Upper lobe of left lung (tissue), 6 donors: ENCODE measurements around the gene RPL12. TPM values are rescaled to one million over a fixed set of nuclear protein-coding genes. Genes with fewer than 3 reads are reported as not detected.

Experiments used
- ATAC-seq, 2 donors: fragments of 200-7000 bp; cut with Tn5 transposase; one replicate each; pipeline ENCODE4 v1.9.1; 2022; ENCODE audit warnings: mild to moderate bottlenecking in 2 of 2, moderate library complexity in 2 of 2; ENCODE audit not compliant: low FRiP score in 2 of 2
- DNase-seq, 2 donors: peaks; one replicate each; pipeline ENCODE4 v3.0.0-alpha.2; 2019 to 2020
- H3K27ac ChIP-seq, 4 donors: fragments of 200-600 bp; sonication (generic); one replicate each; pipeline ENCODE4 v1.5.1; 2016 to 2019
- H3K27me3 ChIP-seq, 4 donors: fragments of 200-600 bp; sonication (generic); one replicate each; pipeline ENCODE4 v1.5.1; 2017 to 2019
- H3K36me3 ChIP-seq, 4 donors: fragments of 200-600 bp; sonication (generic); one replicate each; pipeline ENCODE4 v1.5.1; 2016 to 2019
- H3K4me1 ChIP-seq, 4 donors: fragments of 200-600 bp; sonication (generic); one replicate each; pipeline ENCODE4 v1.5.1; 2018 to 2019
- H3K4me3 ChIP-seq, 4 donors: fragments of 200-600 bp; sonication (generic); one replicate each; pipeline ENCODE4 v1.5.1; 2017 to 2019; ENCODE audit warnings: mild to moderate bottlenecking in 2 of 4, moderate library complexity in 1 of 4
- H3K9me3 ChIP-seq, 4 donors: fragments of 200-600 bp; sonication (generic); one replicate each; pipeline ENCODE4 v1.5.1; 2018 to 2019
- CTCF ChIP-seq, 6 experiments: fragments of 450-650 bp in 4 of 6; fragments of 200-600 bp in 2 of 6; sonication (generic) in 2 of 6; IDR thresholded peaks; one replicate each; pipeline ENCODE4 v1.5.1; 2016 to 2019; ENCODE audit warnings: antibody characterized with exemption in 6 of 6
- EP300 ChIP-seq, 4 donors: sonication (generic); formaldehyde crosslinking; IDR thresholded peaks; one replicate each; pipeline ENCODE4 v1.5.1; 2017; ENCODE audit warnings: antibody characterized with exemption in 4 of 4, control low read depth in 2 of 4
- POLR2A ChIP-seq, 4 donors: fragments of 450-650 bp; IDR thresholded peaks; one replicate each; pipeline ENCODE4 v1.5.1; 2016 to 2017; ENCODE audit warnings: antibody characterized with exemption in 4 of 4, mild to moderate bottlenecking in 2 of 4
- POLR2AphosphoS5 ChIP-seq, 2 donors: sonication (generic); formaldehyde crosslinking; IDR thresholded peaks; one replicate each; pipeline ENCODE4 v1.5.1; 2017; ENCODE audit warnings: antibody characterized with exemption in 2 of 2
- WGBS, 2 donors: methylation state at CpG; one replicate each; pipeline ENCODE4 v1.1.5; 2017 to 2018; 5-methylcytosine and 5-hydroxymethylcytosine counted together
- total RNA-seq, 6 donors: library from RNA; depleted of rRNA in 4 of 6; stranded (reverse); fragments of >200 nt in 4 of 6; gene quantifications; one replicate each; pipeline versions ENCODE4 v1.1.0 to v1.2.1, GENCODE V29; 2016 to 2021
- donor health status: DM: no; HTN: no; CAD: no; lungs with moderate emphysema.
- donor health status: DM: no; HTN: yes; CAD: no; lungs with severe emphysema.

Gene RPL12
- total RNA-seq, 6 donors from 2014 or later = 841 to 1,291 (median 1,060) TPM

GRCh38 chr9:127438394-127438793 lies 12.8 kb downstream of the RPL12 start:
- TF ChIP-seq CTCF (IDR thresholded peaks at IDR 0.05) = no peak
- WGBS, 2 donors = 92 to 93% methylated on average over 9 of the region's 9 CpGs
- no peak overlapping the region for H3K27ac ChIP-seq
- H3K9me3 ChIP-seq = no peaks in the 10 kb centered on the region
- DNase-seq (no peak), ATAC-seq (no peak)
- peaks cover 42 to 100% (median 85%) of the 10 kb centered on the region in 4 donors for H3K36me3 ChIP-seq
- no peak overlapping the region for H3K4me3 ChIP-seq
- H3K27me3 ChIP-seq = no peaks in the 10 kb centered on the region
- no peaks in the 10 kb centered on the region for H3K4me1 ChIP-seq

- H3K36me3 ChIP-seq = peaks cover 39 to 99% (median 86%) of the 10 kb centered on the region in 4 donors
- TF ChIP-seq EP300 (IDR thresholded peaks at IDR 0.05) = no peak
- no peak for TF ChIP-seq POLR2A (IDR thresholded peaks at IDR 0.05)
- TF ChIP-seq CTCF (IDR thresholded peaks at IDR 0.05) = no peak
- TF ChIP-seq POLR2AphosphoS5 (IDR thresholded peaks at IDR 0.05) = no peak
- WGBS, 2 donors = 82 to 91% methylated on average over 12 of the region's 12 CpGs
- H3K27ac ChIP-seq = no peak overlapping the region
- H3K27me3 ChIP-seq = no peaks in the 10 kb centered on the region
- no peak overlapping the region for H3K4me3 ChIP-seq
- ATAC-seq (no peak), DNase-seq (no peak)
- no peaks in the 10 kb centered on the region for H3K4me1 ChIP-seq
- H3K9me3 ChIP-seq = no peaks in the 10 kb centered on the region
These were observed 13.5 kb downstream of the RPL12 start for GRCh38 chr9:127437497-127438264.

- Histone ChIP-seq H3K27me3 (no peaks in the 10 kb centered on the region), H3K4me1 (peaks cover 4 to 16% (median 6%) of the 10 kb centered on the region in 4 donors), H3K4me3 (no peak overlapping the region), H3K9me3 (no peaks in the 10 kb centered on the region), H3K27ac (no peak overlapping the region), H3K36me3 (peaks cover 7 to 63% (median 46%) of the 10 kb centered on the region in 4 donors)
- DNase-seq (no peak), ATAC-seq (no peak)
- 94 to 96% methylated on average over 8 of the region's 8 CpGs for WGBS, 2 donors
- TF ChIP-seq POLR2A (IDR thresholded peaks at IDR 0.05) = no peak
- no peak for TF ChIP-seq CTCF (IDR thresholded peaks at IDR 0.05)
- TF ChIP-seq EP300 (IDR thresholded peaks at IDR 0.05) = no peak
- no peak for TF ChIP-seq POLR2AphosphoS5 (IDR thresholded peaks at IDR 0.05)
These were observed 20.8 kb downstream of the RPL12 start for GRCh38 chr9:127430415-127430814.

- peaks cover 14 to 27% (median 14%) of the 10 kb centered on the region in 4 donors for H3K4me1 ChIP-seq
- no peaks in the 10 kb centered on the region for H3K27me3 ChIP-seq
- WGBS, 2 donors = 91 to 92% methylated on average over 3 of the region's 3 CpGs
- H3K4me3 ChIP-seq = no peak overlapping the region
- no peak for TF ChIP-seq CTCF (IDR thresholded peaks at IDR 0.05)
- no peak for TF ChIP-seq EP300 (IDR thresholded peaks at IDR 0.05)
- TF ChIP-seq POLR2A (IDR thresholded peaks at IDR 0.05) = no peak
- TF ChIP-seq POLR2AphosphoS5 (IDR thresholded peaks at IDR 0.05) = no peak
- DNase-seq = no peak
- H3K27ac ChIP-seq = no peak overlapping the region
- H3K36me3 ChIP-seq = peaks cover 0 to 42% (median 27%) of the 10 kb centered on the region in 4 donors
- no peak for ATAC-seq
- no peaks in the 10 kb centered on the region for H3K9me3 ChIP-seq
These were observed 22.9 kb downstream of the RPL12 start for GRCh38 chr9:127428348-127428747.

- no peak for ATAC-seq
- WGBS, 2 donors = 90% methylated on average over 2 of the region's 2 CpGs
These were observed 24.4 kb downstream of the RPL12 start for GRCh38 chr9:127426756-127427155.

More at GRCh38 chr9:127426756-127427155, 24.4 kb downstream of the RPL12 start:
- Histone ChIP-seq H3K9me3 (no peaks in the 10 kb centered on the region), H3K36me3 (peaks cover 0 to 36% (median 23%) of the 10 kb centered on the region in 4 donors), H3K4me3 (no peak overlapping the region), H3K27ac (no peak overlapping the region), H3K27me3 (no peaks in the 10 kb centered on the region), H3K4me1 (peaks cover 23 to 42% (median 26%) of the 10 kb centered on the region in 4 donors)
- no peak for DNase-seq
- TF ChIP-seq POLR2A (IDR thresholded peaks at IDR 0.05) (no peak), EP300 (IDR thresholded peaks at IDR 0.05) (no peak), POLR2AphosphoS5 (IDR thresholded peaks at IDR 0.05) (no peak), CTCF (IDR thresholded peaks at IDR 0.05) (no peak)
